GM12801 (cell line): ENCODE results near the gene STOX2.

Source experiments
- CTCF ChIP-seq: IDR thresholded peaks from one replicate; pipeline ENCODE4 v1.5.1; 2011; ENCODE audit warnings: control low read depth; ENCODE audit not compliant: insufficient read length; ENCODE audit errors: extremely low read depth

Gene STOX2

GRCh38 chr4:184028561-184029374 lies 123.7 kb downstream of the STOX2 start:
- no peak for TF ChIP-seq CTCF

- TF ChIP-seq CTCF = no peak
These were observed 124.9 kb downstream of the STOX2 start for GRCh38 chr4:184030036-184030435.

DNA sequence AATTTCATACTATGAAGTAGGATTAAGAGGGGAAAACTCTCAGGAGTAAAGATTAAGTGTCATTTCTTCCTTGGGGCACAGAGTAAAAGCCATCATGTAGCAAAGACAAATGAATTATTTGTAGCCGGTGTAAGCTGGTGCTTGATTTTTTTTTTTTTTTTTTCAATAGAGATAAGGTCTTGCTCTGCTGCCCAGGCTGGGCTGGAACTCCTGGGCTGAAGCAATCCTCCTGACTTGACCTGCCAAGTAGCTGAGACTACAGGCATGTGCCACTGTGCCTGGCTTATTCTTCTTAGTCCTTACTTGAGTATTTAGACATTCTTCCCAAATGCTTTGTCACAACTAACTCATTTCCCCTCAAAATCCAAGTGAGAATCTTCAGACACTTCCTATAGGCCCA lies 125.7 kb downstream of the STOX2 start:
- no peak for TF ChIP-seq CTCF

GRCh38 chr4:184032091-184032490 lies 127.0 kb downstream of the STOX2 start:
- no peak for TF ChIP-seq CTCF

DNA sequence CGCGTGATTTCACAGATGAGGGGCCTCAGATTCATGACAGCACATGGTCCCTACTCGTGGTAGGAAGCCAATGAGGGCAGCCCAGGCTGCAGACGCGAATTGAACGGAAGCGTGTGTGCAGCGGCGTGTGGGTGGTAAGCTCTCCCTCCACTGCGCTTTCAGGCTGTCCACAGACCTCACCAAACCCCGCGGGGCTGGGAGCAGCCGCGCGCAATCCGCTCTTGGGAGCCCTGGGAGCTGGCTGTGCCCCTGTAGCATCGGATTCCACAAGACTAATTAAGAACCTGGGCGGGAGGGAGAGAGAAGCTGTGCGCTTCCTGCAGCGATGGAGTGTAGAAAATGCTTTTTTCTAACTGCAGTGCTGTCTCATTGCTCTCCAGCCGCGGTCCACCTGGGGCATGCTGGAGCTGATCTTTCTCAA lies 134.9 kb downstream of the STOX2 start:
- TF ChIP-seq CTCF = no peak

DNA sequence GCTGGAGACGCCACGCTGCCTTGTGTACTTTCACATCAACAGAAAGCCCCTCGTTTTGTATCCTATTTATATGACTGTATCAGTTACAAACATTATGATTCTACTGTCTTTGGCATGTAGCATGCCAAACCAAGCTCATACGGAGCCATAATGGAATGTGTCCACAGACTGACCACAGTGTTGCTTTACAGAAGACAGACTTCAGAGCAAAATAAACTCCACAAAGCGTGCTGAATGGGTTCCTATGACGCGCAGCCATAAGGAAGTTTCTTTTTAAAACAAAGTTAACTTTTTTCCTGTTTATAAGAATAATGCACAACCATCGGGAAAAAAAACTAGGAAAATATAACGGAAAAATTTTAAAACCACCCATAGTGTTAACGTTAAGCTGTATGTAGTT lies 136.0 kb downstream of the STOX2 start:
- TF ChIP-seq CTCF = no peak

DNA sequence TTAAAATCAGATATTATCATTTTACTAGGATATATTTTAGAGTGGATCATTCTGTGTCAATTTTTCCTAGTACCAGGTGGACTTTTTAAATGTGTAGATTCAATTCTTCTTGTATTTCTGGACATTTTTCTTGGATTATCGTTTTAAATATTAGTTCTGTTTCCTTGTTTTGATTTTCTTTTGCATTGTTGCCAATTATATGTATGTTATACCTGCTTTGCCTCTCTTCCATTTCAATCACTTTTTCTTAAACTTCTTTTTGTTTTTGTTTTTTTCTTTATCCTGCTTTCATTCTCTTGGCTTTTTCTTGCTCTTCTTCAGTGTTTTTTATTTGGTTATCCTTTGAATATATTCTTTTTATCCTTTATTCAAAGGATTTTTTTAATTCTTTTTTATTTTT lies 141.0 kb downstream of the STOX2 start:
- TF ChIP-seq CTCF = no peak
